ENCODE data around the gene RNF144B. TPM values are rescaled to one million over a fixed set of nuclear protein-coding genes. Genes with fewer than 3 reads are reported as not detected.

Gene RNF144B
- total and polyA plus RNA-seq, 2 donors (not counting 1 experiment from before 2014, with no cell fraction given): 3.0 to 17.0 TPM

DNA sequence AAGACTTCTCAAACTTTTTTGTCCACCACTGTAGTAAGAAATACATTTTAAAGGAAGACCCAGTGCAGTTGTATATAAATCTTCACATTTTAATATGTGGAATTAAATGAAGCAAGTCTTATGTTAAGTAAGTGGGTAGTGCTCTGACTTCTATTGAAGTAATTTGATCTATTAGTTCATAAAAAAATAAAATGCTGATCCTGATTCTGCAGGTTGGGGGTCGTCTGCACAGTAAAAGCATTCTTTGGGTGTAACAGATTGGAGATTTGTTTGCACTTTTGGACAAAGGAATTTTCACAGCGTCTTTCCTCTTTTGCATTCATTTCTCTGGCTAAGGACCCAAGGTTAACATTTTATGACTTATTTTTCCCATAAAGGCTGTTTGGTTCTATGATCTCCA is 106.8 kb downstream of the RNF144B start:
- DNase-seq (no peak), ATAC-seq (ENCODE audit: low read depth) (no peak)
- Mint-ChIP-seq H3K27me3 (no peaks in the 10 kb centered on the region), H3K4me3 (no peak overlapping the region), H3K4me1 (peaks cover 5% of the 10 kb centered on the region), H3K27ac (no peak overlapping the region), H3K9me3 (ENCODE audit: insufficient read depth) (no peaks in the 10 kb centered on the region)
- Histone ChIP-seq H3K79me2 (ENCODE audit: control insufficient read depth, insufficient read depth, low read length) (no peaks in the 10 kb centered on the region), H4K20me1 (ENCODE audit: control insufficient read depth, insufficient read depth, low read length, poor library complexity, severe bottlenecking) (no peaks in the 10 kb centered on the region), H3K27me3 (replicated peaks in 1 of 4; ENCODE audit: control extremely low read depth in 1 of 4, control insufficient read depth in 3 of 4, insufficient read depth in 4 of 4, low read length in 3 of 4) (no peaks in the 10 kb centered on the region), H2AFZ (ENCODE audit: insufficient read depth, low read depth, low read length, poor library complexity, severe bottlenecking) (no peak overlapping the region), H3K4me1 (ENCODE audit: control insufficient read depth in 2 of 2, insufficient read depth in 2 of 2, low read length in 2 of 2) (peaks cover 0 to 7% of the 10 kb centered on the region in 2 donors), H3K9me3 (ENCODE audit: control extremely low read depth in 1 of 3, control insufficient read depth in 2 of 3, insufficient read depth in 1 of 3, low read length in 2 of 3) (no peaks in the 10 kb centered on the region), H3K9ac (ENCODE audit: low read length) (no peak overlapping the region), H3K27ac (ENCODE audit: low read length in 2 of 2) (no peak overlapping the region), H3K4me3 (ENCODE audit: control extremely low read depth in 1 of 5, extremely low read depth in 1 of 5, insufficient read depth in 1 of 5, low read depth in 2 of 5, low read length in 4 of 5) (no peak overlapping the region), H3K36me3 (replicated peaks in 1 of 2; ENCODE audit: control extremely low read depth in 1 of 2, control insufficient read depth in 1 of 2, extremely low read depth in 1 of 2, insufficient read depth in 2 of 2, low read length in 1 of 2) (no peaks in the 10 kb centered on the region), H3K4me2 (replicated peaks; ENCODE audit: low read depth, low read length, poor library complexity, severe bottlenecking) (no peak overlapping the region)
- no peak for TF ChIP-seq EZH2 (IDR thresholded peaks at IDR 0.05; ENCODE audit: borderline replicate concordance, insufficient read depth, low read depth, low read length, poor library complexity, severe bottlenecking)
- TF ChIP-seq, protein P1, sequence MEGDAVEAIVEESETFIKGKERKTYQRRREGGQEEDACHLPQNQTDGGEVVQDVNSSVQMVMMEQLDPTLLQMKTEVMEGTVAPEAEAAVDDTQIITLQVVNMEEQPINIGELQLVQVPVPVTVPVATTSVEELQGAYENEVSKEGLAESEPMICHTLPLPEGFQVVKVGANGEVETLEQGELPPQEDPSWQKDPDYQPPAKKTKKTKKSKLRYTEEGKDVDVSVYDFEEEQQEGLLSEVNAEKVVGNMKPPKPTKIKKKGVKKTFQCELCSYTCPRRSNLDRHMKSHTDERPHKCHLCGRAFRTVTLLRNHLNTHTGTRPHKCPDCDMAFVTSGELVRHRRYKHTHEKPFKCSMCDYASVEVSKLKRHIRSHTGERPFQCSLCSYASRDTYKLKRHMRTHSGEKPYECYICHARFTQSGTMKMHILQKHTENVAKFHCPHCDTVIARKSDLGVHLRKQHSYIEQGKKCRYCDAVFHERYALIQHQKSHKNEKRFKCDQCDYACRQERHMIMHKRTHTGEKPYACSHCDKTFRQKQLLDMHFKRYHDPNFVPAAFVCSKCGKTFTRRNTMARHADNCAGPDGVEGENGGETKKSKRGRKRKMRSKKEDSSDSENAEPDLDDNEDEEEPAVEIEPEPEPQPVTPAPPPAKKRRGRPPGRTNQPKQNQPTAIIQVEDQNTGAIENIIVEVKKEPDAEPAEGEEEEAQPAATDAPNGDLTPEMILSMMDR (IDR thresholded peaks at IDR 0.05): no peak
- no CpG with 5 or more reads among the region's 2 CpGs for WGBS (ENCODE audit: insufficient coverage)
- POLR2A ChIA-PET: no interaction called here
- intact Hi-C loops (cut with micrococcal nuclease): no loop called here
- CTCF ChIA-PET: interaction anchor here (0.9 kb wide), 1 partner anchor 10 kb away, joined by 3 read pairs; no protein-coding TSS in a partner anchor

DNA sequence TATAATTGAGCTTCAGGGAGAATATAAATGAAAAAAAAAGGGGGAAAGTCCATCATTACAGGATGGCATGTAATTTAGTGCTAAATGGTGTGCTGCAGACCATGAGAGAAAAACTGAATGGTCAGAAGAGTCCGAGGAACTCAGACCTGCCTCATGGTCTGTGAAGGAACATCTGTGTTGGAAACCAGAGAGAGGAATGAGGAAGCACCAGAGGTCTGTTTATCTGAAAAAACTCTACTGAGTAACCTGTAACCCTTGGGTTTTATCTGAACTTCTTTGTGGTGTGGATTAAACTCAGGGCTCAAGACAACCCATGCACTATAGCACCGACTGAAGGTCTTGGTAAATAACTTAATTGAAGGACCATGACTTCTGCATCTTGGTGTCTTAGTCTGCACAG is 108.1 kb downstream of the RNF144B start:
- H3K4me2 ChIP-seq (replicated peaks; ENCODE audit: low read depth, low read length, poor library complexity, severe bottlenecking): no peak overlapping the region
- ChIA-PET CTCF (interaction anchor here (1.5 kb wide), 1 partner anchor 10 kb away, joined by 3 read pairs; no protein-coding TSS in a partner anchor), POLR2A (no interaction called here)
- TF ChIP-seq, protein P1 (IDR thresholded peaks at IDR 0.05): no peak
- no peak for TF ChIP-seq EZH2 (IDR thresholded peaks at IDR 0.05; ENCODE audit: borderline replicate concordance, insufficient read depth, low read depth, low read length, poor library complexity, severe bottlenecking)
- no peak overlapping the region for H3K27ac Mint-ChIP-seq
- H3K27ac ChIP-seq (ENCODE audit: low read length in 2 of 2): no peak overlapping the region
- 0% methylated on average over 1 of the region's 2 CpGs for WGBS (ENCODE audit: insufficient coverage)
- H3K9me3 Mint-ChIP-seq (ENCODE audit: insufficient read depth): no peaks in the 10 kb centered on the region
- peaks cover 5% of the 10 kb centered on the region for H3K4me1 Mint-ChIP-seq
- intact Hi-C loops (cut with micrococcal nuclease): no loop called here
- peak overlapping the region; percentile 12 for H2AFZ ChIP-seq (ENCODE audit: insufficient read depth, low read depth, low read length, poor library complexity, severe bottlenecking)
- H3K9ac ChIP-seq (ENCODE audit: low read length): no peak overlapping the region
- no peak overlapping the region for H3K4me3 ChIP-seq (ENCODE audit: control extremely low read depth in 1 of 5, extremely low read depth in 1 of 5, insufficient read depth in 1 of 5, low read depth in 2 of 5, low read length in 4 of 5)
- no peaks in the 10 kb centered on the region for H4K20me1 ChIP-seq (ENCODE audit: control insufficient read depth, insufficient read depth, low read length, poor library complexity, severe bottlenecking)
- no peaks in the 10 kb centered on the region for H3K9me3 ChIP-seq (ENCODE audit: control extremely low read depth in 1 of 3, control insufficient read depth in 2 of 3, insufficient read depth in 1 of 3, low read length in 2 of 3)
- H3K79me2 ChIP-seq (ENCODE audit: control insufficient read depth, insufficient read depth, low read length): no peaks in the 10 kb centered on the region
- ATAC-seq (ENCODE audit: low read depth): no peak
- no peak for DNase-seq
- H3K27me3 ChIP-seq (replicated peaks in 1 of 4; ENCODE audit: control extremely low read depth in 1 of 4, control insufficient read depth in 3 of 4, insufficient read depth in 4 of 4, low read length in 3 of 4): no peaks in the 10 kb centered on the region
- peaks cover 0 to 7% of the 10 kb centered on the region in 2 donors for H3K4me1 ChIP-seq (ENCODE audit: control insufficient read depth in 2 of 2, insufficient read depth in 2 of 2, low read length in 2 of 2)
- H3K27me3 Mint-ChIP-seq: no peaks in the 10 kb centered on the region
- no peaks in the 10 kb centered on the region for H3K36me3 ChIP-seq (replicated peaks in 1 of 2; ENCODE audit: control extremely low read depth in 1 of 2, control insufficient read depth in 1 of 2, extremely low read depth in 1 of 2, insufficient read depth in 2 of 2, low read length in 1 of 2)
- H3K4me3 Mint-ChIP-seq: no peak overlapping the region
